DOHH2 (cell line): ENCODE data around the gene CNOT6.

Source experiments
- H3F3A ChIP-seq: fragments of 200-600 bp; sonication (generic), shearing (Covaris generic); 2 replicates; pipeline ENCODE4 v1.6.0; 2016; ENCODE audit warnings: antibody characterized with exemption, mild to moderate bottlenecking; ENCODE audit not compliant: control insufficient read depth, insufficient read depth
- H3K27ac ChIP-seq: fragments of 200-600 bp; sonication (generic); 2 replicates; pipeline ENCODE4 v1.5.1; 2014; ENCODE audit warnings: low read depth, mild to moderate bottlenecking, low read length, moderate library complexity
- H3K27me3 ChIP-seq: fragments of 200-600 bp; sonication (generic); 2 replicates; pipeline ENCODE4 v1.6.1; 2014; ENCODE audit warnings: mild to moderate bottlenecking, low read length, mixed read lengths; ENCODE audit not compliant: control insufficient read depth
- H3K36me3 ChIP-seq: fragments of 200-600 bp; sonication (generic); 2 replicates; pipeline ENCODE4 v1.6.1; 2014; ENCODE audit warnings: mild to moderate bottlenecking, low read length, moderate library complexity, mixed read lengths; ENCODE audit not compliant: control insufficient read depth
- H3K4me1 ChIP-seq: fragments of 200-600 bp; sonication (generic); 2 replicates; pipeline ENCODE4 v1.6.1; 2014; ENCODE audit warnings: mild to moderate bottlenecking, low read length, mixed read lengths; ENCODE audit not compliant: control insufficient read depth
- H3K4me2 ChIP-seq: fragments of 200-600 bp; sonication (generic); 2 replicates; pipeline ENCODE4 v1.6.0; 2014; ENCODE audit warnings: mild to moderate bottlenecking, low read length, moderate library complexity
- H3K4me3 ChIP-seq: fragments of 200-600 bp; sonication (generic); 2 replicates; pipeline ENCODE4 v1.5.1; 2014; ENCODE audit warnings: mild to moderate bottlenecking, low read length, mixed read lengths
- H3K79me2 ChIP-seq: fragments of 200-600 bp; sonication (generic); 2 replicates; pipeline ENCODE4 v1.6.1; 2014; ENCODE audit warnings: mild to moderate bottlenecking, low read length, mixed read lengths; ENCODE audit not compliant: control insufficient read depth
- H3K9me2 ChIP-seq: fragments of 200-600 bp; sonication (generic); replicated peaks from 2 replicates; pipeline ENCODE4 v1.6.1; 2014; ENCODE audit warnings: mild to moderate bottlenecking, low read length, mixed read lengths; ENCODE audit not compliant: control insufficient read depth
- H3K9me3 ChIP-seq: fragments of 200-600 bp; sonication (generic); 2 replicates; pipeline ENCODE4 v1.6.1; 2014; ENCODE audit warnings: antibody characterized with exemption, low read length, mixed read lengths; ENCODE audit not compliant: control insufficient read depth, insufficient read depth
- H4K20me1 ChIP-seq: fragments of 200-600 bp; sonication (generic); 2 replicates; pipeline ENCODE4 v1.6.0; 2014; ENCODE audit warnings: low read depth, mild to moderate bottlenecking, antibody characterized with exemption, low read length, moderate library complexity; ENCODE audit not compliant: control insufficient read depth, insufficient read depth
- CTCF ChIP-seq: fragments of 200-600 bp; sonication (generic); IDR thresholded peaks from one replicate; pipeline ENCODE4 v1.5.1; 2014; ENCODE audit warnings: antibody characterized with exemption, mild to moderate bottlenecking, low read depth, low read length; ENCODE audit not compliant: poor library complexity, severe bottlenecking
- EZH2phosphoT487 ChIP-seq: fragments of 200-600 bp; sonication (generic); IDR thresholded peaks from 2 replicates; pipeline ENCODE4 v1.6.1; 2017; ENCODE audit warnings: borderline replicate concordance, mild to moderate bottlenecking, antibody characterized with exemption, low read length, moderate library complexity, mixed read lengths

Gene CNOT6

GRCh38 chr5:180599981-180600553 is 105.9 kb downstream of the CNOT6 start:
- TF ChIP-seq EZH2phosphoT487 (no peak), CTCF (no peak)
- H3K36me3 ChIP-seq: no peaks in the 10 kb centered on the region
- no peaks in the 10 kb centered on the region for H4K20me1 ChIP-seq
- H3K4me2 ChIP-seq: no peak overlapping the region
- no peaks in the 10 kb centered on the region for H3K9me3 ChIP-seq
- H3F3A ChIP-seq: no peaks in the 10 kb centered on the region
- H3K4me3 ChIP-seq: no peak overlapping the region
- no peaks in the 10 kb centered on the region for H3K27me3 ChIP-seq
- H3K79me2 ChIP-seq: no peaks in the 10 kb centered on the region
- no peak overlapping the region for H3K27ac ChIP-seq
- no peaks in the 10 kb centered on the region for H3K9me2 ChIP-seq
- no peaks in the 10 kb centered on the region for H3K4me1 ChIP-seq

DNA sequence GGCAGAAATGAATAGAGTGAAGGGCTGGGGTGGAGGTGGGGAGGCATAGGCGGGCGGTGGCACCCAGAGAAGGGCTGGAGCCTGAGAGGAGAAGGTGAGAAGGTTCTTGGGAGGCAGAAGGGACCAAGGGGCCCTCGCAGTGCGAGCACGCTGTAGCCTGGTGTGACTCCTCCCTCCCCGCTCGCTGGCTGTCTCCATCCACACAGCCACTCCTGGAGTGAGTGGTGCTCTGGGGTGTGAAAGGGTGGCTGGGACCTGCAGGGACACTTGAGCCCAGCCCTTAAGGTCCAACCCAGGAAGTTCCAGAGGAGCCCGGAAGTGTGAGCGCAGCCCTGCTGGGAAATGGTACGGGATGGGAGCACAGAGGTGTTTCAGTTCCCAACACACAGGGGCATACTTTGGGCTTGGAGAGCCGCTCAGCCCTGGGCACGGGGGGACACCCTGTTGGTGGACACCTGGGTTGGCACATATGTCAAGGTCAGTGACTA is 106.4 kb downstream of the CNOT6 start:
- Histone ChIP-seq H3F3A (no peaks in the 10 kb centered on the region), H3K27ac (no peak overlapping the region), H3K9me3 (no peaks in the 10 kb centered on the region), H3K79me2 (no peaks in the 10 kb centered on the region), H4K20me1 (no peaks in the 10 kb centered on the region), H3K9me2 (no peaks in the 10 kb centered on the region), H3K4me3 (no peak overlapping the region), H3K36me3 (no peaks in the 10 kb centered on the region), H3K27me3 (no peaks in the 10 kb centered on the region), H3K4me2 (no peak overlapping the region), H3K4me1 (no peaks in the 10 kb centered on the region)
- no peak for TF ChIP-seq CTCF
- TF ChIP-seq EZH2phosphoT487: no peak

GRCh38 chr5:180601591-180602480 is 107.7 kb downstream of the CNOT6 start:
- H3F3A ChIP-seq: no peaks in the 10 kb centered on the region
- TF ChIP-seq EZH2phosphoT487: no peak
- no peak for TF ChIP-seq CTCF
- H3K27ac ChIP-seq: no peak overlapping the region
- no peak overlapping the region for H3K4me2 ChIP-seq
- H3K4me1 ChIP-seq: no peaks in the 10 kb centered on the region
- no peaks in the 10 kb centered on the region for H3K9me2 ChIP-seq
- H3K79me2 ChIP-seq: no peaks in the 10 kb centered on the region
- no peak overlapping the region for H3K4me3 ChIP-seq
- no peaks in the 10 kb centered on the region for H3K9me3 ChIP-seq
- no peaks in the 10 kb centered on the region for H3K27me3 ChIP-seq
- H3K36me3 ChIP-seq: no peaks in the 10 kb centered on the region
- H4K20me1 ChIP-seq: no peaks in the 10 kb centered on the region
